A673 (cell line): ENCODE measurements around the gene KATNAL2.

Source experiments
- CTCF ChIP-seq: fragments of 300-800, 200-600 bp; sonication (generic); conservative IDR thresholded peaks from 2 replicates; pipeline ENCODE4 v1.5.1; 2017; ENCODE audit warnings: low read depth, mild to moderate bottlenecking, antibody characterized with exemption, low read length, moderate library complexity, mixed read lengths
- EZH2 ChIP-seq: fragments of 200-600 bp; sonication (generic); IDR thresholded peaks from 2 replicates; pipeline ENCODE4 v1.6.1; 2017; ENCODE audit warnings: borderline replicate concordance, low read depth, mild to moderate bottlenecking, mixed read lengths, antibody characterized with exemption, low read length; ENCODE audit not compliant: poor library complexity, severe bottlenecking

- TF ChIP-seq CTCF (no peak), EZH2 (no peak)
Measured at GRCh38 chr18:46953195-46953594, 35.8 kb downstream of the KATNAL2 start.
